Astrocyte (in vitro differentiated cells and primary cell): ENCODE data around the gene ZNF770. TPM values are rescaled to one million over a fixed set of nuclear protein-coding genes. Genes with fewer than 3 reads are reported as not detected.

ENCODE experiments used
- total RNA-seq: library from RNA; stranded (reverse); gene quantifications from 2 replicates; pipeline ENCODE4 v1.2.1, GENCODE V29; 2021

ZNF770 gene
- total RNA-seq, 1 donor from 2014 or later, result 43.3 TPM

Other genes with a start within 250 kb of the ZNF770 start
- gene GJD2, start 233.3 kb downstream of the ZNF770 start, total RNA-seq, result 0.48 and 1.00 TPM in 2 replicates
- 860 and 942 TPM in 2 replicates for gene ACTC1, start 192.7 kb downstream of the ZNF770 start, total RNA-seq
- gene AQR, start 18.5 kb downstream of the ZNF770 start, total RNA-seq, result 24.0 and 27.2 TPM in 2 replicates
- gene NANOGP8, start 97.0 kb upstream of the ZNF770 start, total RNA-seq, result not detected in 2 replicates